Effector CD4-positive, alpha-beta T cell (primary cell): ENCODE measurements around the gene ATP13A3.

Experiments
- DNase-seq: peaks from one replicate; pipeline ENCODE4 v3.0.0-alpha.2; 2020

The ATP13A3 gene

GRCh38 chr3:194431554-194431953, 55.2 kb downstream of the ATP13A3 start:
- no peak for DNase-seq

GRCh38 chr3:194425399-194425798, 61.4 kb downstream of the ATP13A3 start:
- no peak for DNase-seq

- no peak for DNase-seq
These were observed 61.8 kb downstream of the ATP13A3 start for GRCh38 chr3:194424953-194425352.

- no peak for DNase-seq
These were observed 62.4 kb downstream of the ATP13A3 start for GRCh38 chr3:194424373-194424772.

- DNase-seq: no peak
These were observed 63.5 kb downstream of the ATP13A3 start for GRCh38 chr3:194423317-194423716.

GRCh38 chr3:194422188-194422587, 64.6 kb downstream of the ATP13A3 start:
- DNase-seq: no peak

- DNase-seq: no peak
These were observed 68.1 kb downstream of the ATP13A3 start for GRCh38 chr3:194418671-194419070.

GRCh38 chr3:194407423-194407822, 79.4 kb downstream of the ATP13A3 start:
- no peak for DNase-seq

- DNase-seq: no peak
These were observed 81.0 kb downstream of the ATP13A3 start for GRCh38 chr3:194405766-194406165.

- DNase-seq: peak; percentile 38
These were observed 82.2 kb downstream of the ATP13A3 start for GRCh38 chr3:194404365-194405140.

GRCh38 chr3:194401868-194402329, 84.9 kb downstream of the ATP13A3 start:
- DNase-seq: no peak

- DNase-seq: no peak
These were observed 85.5 kb downstream of the ATP13A3 start for GRCh38 chr3:194401346-194401745.

GRCh38 chr3:194399874-194400411, 86.9 kb downstream of the ATP13A3 start:
- DNase-seq: no peak

- DNase-seq: no peak
These were observed 87.6 kb downstream of the ATP13A3 start, which contains the start of gene GP5 for GRCh38 chr3:194399166-194399565. TSS of gene GP5 (minus strand) at chr3:194399266. CDS start at chr3:194398282, 984 bp downstream.

- no peak for DNase-seq
These were observed 89.0 kb downstream of the ATP13A3 start for GRCh38 chr3:194397757-194398312.

GRCh38 chr3:194396859-194397756, 89.7 kb downstream of the ATP13A3 start:
- no peak for DNase-seq

- DNase-seq: no peak
These were observed 90.3 kb downstream of the ATP13A3 start for GRCh38 chr3:194396539-194396858.

- DNase-seq: peak; percentile 6
These were observed 90.8 kb downstream of the ATP13A3 start for GRCh38 chr3:194395778-194396538.

GRCh38 chr3:194395212-194395611, 91.6 kb downstream of the ATP13A3 start:
- DNase-seq: no peak

- DNase-seq: no peak
These were observed 94.2 kb downstream of the ATP13A3 start for GRCh38 chr3:194392576-194392975.

GRCh38 chr3:194390835-194391234, 96.0 kb downstream of the ATP13A3 start:
- no peak for DNase-seq

GRCh38 chr3:194389269-194389668, 97.5 kb downstream of the ATP13A3 start:
- DNase-seq: no peak
